ENCODE results near the gene PCNX1. TPM values are rescaled to one million over a fixed set of nuclear protein-coding genes. Genes with fewer than 3 reads are reported as not detected.

Gene PCNX1
- total and polyA plus RNA-seq, 4 donors = 5.2 to 103 (median 37.9) TPM

DNA sequence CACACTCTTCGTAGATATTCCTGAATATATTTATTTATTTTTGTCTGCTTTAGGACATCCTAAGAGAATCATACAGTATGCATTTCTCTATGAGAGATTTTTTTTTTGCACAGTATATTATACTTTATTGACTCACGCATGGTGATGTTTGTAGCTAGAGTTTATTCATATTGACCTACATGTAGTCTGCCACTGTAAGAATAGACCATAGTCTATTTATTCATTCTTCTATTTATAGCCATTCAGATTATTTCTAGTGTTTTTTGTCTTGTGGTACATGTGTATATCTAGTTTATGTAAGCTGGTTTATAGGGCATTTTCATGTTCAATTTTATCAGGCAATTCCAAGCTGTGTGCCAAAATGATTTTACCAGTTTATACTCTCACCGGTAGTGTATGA is 45.2 kb downstream of the PCNX1 start:
- Histone ChIP-seq H3K4me1 (ENCODE audit: control insufficient read depth in 5 of 5, insufficient read depth in 5 of 5, low read length in 5 of 5) (peaks cover 0 to 8% (median 0%) of the 10 kb centered on the region in 5 donors), H3K27me3 (ENCODE audit: control insufficient read depth in 3 of 3, insufficient read depth in 3 of 3, low read length in 2 of 3) (no peaks in the 10 kb centered on the region), H3K27ac (ENCODE audit: low read depth in 1 of 2, low read length in 1 of 2) (no peak overlapping the region), H3K36me3 (ENCODE audit: control insufficient read depth in 4 of 4, insufficient read depth in 4 of 4, low read length in 4 of 4) (peaks cover 2 to 24% (median 8%) of the 10 kb centered on the region in 4 donors), H3K9me3 (ENCODE audit: control insufficient read depth in 4 of 4, insufficient read depth in 3 of 4, low read length in 3 of 4) (peaks cover 0 to 5% (median 3%) of the 10 kb centered on the region in 4 donors), H3K4me3 (no peak overlapping the region), H3K9ac (ENCODE audit: insufficient read depth in 1 of 2, low read length in 2 of 2) (no peak overlapping the region)
- ATAC-seq (ENCODE audit: insufficient read depth, low FRiP score) (no peak), DNase-seq (no peak)
- no peak for TF ChIP-seq CTCF (IDR thresholded peaks at IDR 0.05; ENCODE audit: control extremely low read depth, extremely low read depth)
- 98% methylated on average over 3 of the region's 3 CpGs for WGBS, 2 donors

- Histone ChIP-seq H3K36me3 (ENCODE audit: control insufficient read depth in 4 of 4, insufficient read depth in 4 of 4, low read length in 4 of 4) (peaks cover 0 to 12% (median 6%) of the 10 kb centered on the region in 4 donors), H3K4me1 (ENCODE audit: control insufficient read depth in 5 of 5, insufficient read depth in 5 of 5, low read length in 5 of 5) (peaks cover 0 to 8% (median 0%) of the 10 kb centered on the region in 5 donors), H3K9me3 (ENCODE audit: control insufficient read depth in 4 of 4, insufficient read depth in 3 of 4, low read length in 3 of 4) (peaks cover 0 to 2% (median 0%) of the 10 kb centered on the region in 4 donors), H3K27ac (ENCODE audit: low read depth in 1 of 2, low read length in 1 of 2) (peak overlapping the region in 1 of 2 donors; percentile 33), H3K4me3 (no peak overlapping the region), H3K9ac (ENCODE audit: insufficient read depth in 1 of 2, low read length in 2 of 2) (no peak overlapping the region), H3K27me3 (ENCODE audit: control insufficient read depth in 3 of 3, insufficient read depth in 3 of 3, low read length in 2 of 3) (no peaks in the 10 kb centered on the region)
- WGBS, 2 donors = 97 to 100% methylated on average over 1 of the region's 1 CpG
- TF ChIP-seq CTCF (IDR thresholded peaks at IDR 0.05; ENCODE audit: control extremely low read depth, extremely low read depth) = no peak
- no peak for ATAC-seq (ENCODE audit: insufficient read depth, low FRiP score)
- no peak for DNase-seq
Measured at GRCh38 chr14:70954068-70954467, 46.8 kb downstream of the PCNX1 start.

- H3K4me1 ChIP-seq (ENCODE audit: control insufficient read depth in 5 of 5, insufficient read depth in 5 of 5, low read length in 5 of 5) = peaks cover 0 to 8% (median 0%) of the 10 kb centered on the region in 5 donors
- no peak overlapping the region for H3K27ac ChIP-seq (ENCODE audit: low read depth in 1 of 2, low read length in 1 of 2)
- TF ChIP-seq CTCF (IDR thresholded peaks at IDR 0.05; ENCODE audit: control extremely low read depth, extremely low read depth) = peak; percentile 57
- no peaks in the 10 kb centered on the region for H3K27me3 ChIP-seq (ENCODE audit: control insufficient read depth in 3 of 3, insufficient read depth in 3 of 3, low read length in 2 of 3)
- DNase-seq = peak in 2 of 3 donors; percentile 49 to 55
- no peak overlapping the region for H3K9ac ChIP-seq (ENCODE audit: insufficient read depth in 1 of 2, low read length in 2 of 2)
- WGBS, 2 donors = 86 to 91% methylated on average over 5 of the region's 5 CpGs
- no peaks in the 10 kb centered on the region for H3K9me3 ChIP-seq (ENCODE audit: control insufficient read depth in 4 of 4, insufficient read depth in 3 of 4, low read length in 3 of 4)
- no peak overlapping the region for H3K4me3 ChIP-seq
- ATAC-seq (ENCODE audit: insufficient read depth, low FRiP score) = no peak
- peaks cover 0 to 2% (median 0%) of the 10 kb centered on the region in 4 donors for H3K36me3 ChIP-seq (ENCODE audit: control insufficient read depth in 4 of 4, insufficient read depth in 4 of 4, low read length in 4 of 4)
Measured at GRCh38 chr14:70955543-70956480, 48.6 kb downstream of the PCNX1 start.
